DND-41 (cell line): ENCODE measurements around the gene PTGR2.

Experiments
- ATAC-seq: fragments of 200-7000 bp; cut with Tn5 transposase; 3 replicates; pipeline ENCODE4 v1.9.1; 2021; ENCODE audit warnings: low read depth; ENCODE audit not compliant: insufficient read depth
- DNase-seq: peaks from one replicate; pipeline ENCODE4 v3.0.0-alpha.2; 2020
- H2AFZ ChIP-seq: 2 replicates; pipeline ENCODE4 v1.6.0; 2012; ENCODE audit warnings: low read depth, low read length
- H3K27ac ChIP-seq: 2 replicates; pipeline ENCODE4 v1.5.1; 2012; ENCODE audit warnings: low read length, inconsistent platforms
- H3K27me3 ChIP-seq: fragments of 200-600 bp; sonication (generic); 2 replicates; pipeline ENCODE4 v1.6.0; 2012; ENCODE audit warnings: low read length, mild to moderate bottlenecking, inconsistent platforms; ENCODE audit not compliant: insufficient read depth, poor library complexity
- H3K36me3 ChIP-seq: 2 replicates; pipeline ENCODE4 v1.5.1; 2012; ENCODE audit warnings: low read length, inconsistent platforms; ENCODE audit not compliant: insufficient read depth
- H3K4me1 ChIP-seq: 2 replicates; pipeline ENCODE4 v1.5.1; 2012; ENCODE audit warnings: mild to moderate bottlenecking, low read length; ENCODE audit not compliant: insufficient read depth
- H3K4me2 ChIP-seq: 2 replicates; pipeline ENCODE4 v1.6.0; 2012; ENCODE audit warnings: mild to moderate bottlenecking, moderate library complexity, low read length, inconsistent platforms; ENCODE audit not compliant: insufficient read depth
- H3K4me3 ChIP-seq, 2 experiments: fragments of 200-600 bp in 1 of 2; shearing (Covaris generic) in 1 of 2; 2 replicates each; pipeline ENCODE4 v1.5.1; 2012 to 2016; ENCODE audit warnings: inconsistent platforms in 2 of 2, low read length in 2 of 2, mild to moderate bottlenecking in 2 of 2, low read depth in 1 of 2, moderate library complexity in 1 of 2
- H3K79me2 ChIP-seq: 2 replicates; pipeline ENCODE4 v1.6.0; 2012; ENCODE audit warnings: low read length, inconsistent platforms; ENCODE audit not compliant: insufficient read depth
- H3K9ac ChIP-seq: 2 replicates; pipeline ENCODE4 v1.6.0; 2012; ENCODE audit warnings: low read depth, mild to moderate bottlenecking, inconsistent platforms, low read length, moderate library complexity
- H3K9me3 ChIP-seq: 2 replicates; pipeline ENCODE4 v1.5.1; 2012; ENCODE audit warnings: low read length, moderate library complexity, mild to moderate bottlenecking, inconsistent platforms; ENCODE audit not compliant: insufficient read depth, severe bottlenecking
- H4K20me1 ChIP-seq: 2 replicates; pipeline ENCODE4 v1.6.0; 2012; ENCODE audit warnings: low read length; ENCODE audit not compliant: insufficient read depth
- CTCF ChIP-seq: IDR thresholded peaks from 2 replicates; pipeline ENCODE4 v1.5.1; 2012; ENCODE audit warnings: borderline replicate concordance, low read length, moderate library complexity, mild to moderate bottlenecking; ENCODE audit not compliant: poor library complexity, severe bottlenecking; ENCODE audit errors: extremely low read depth
- EZH2 ChIP-seq: IDR thresholded peaks from 3 replicates; pipeline ENCODE4 v1.6.1; 2012; ENCODE audit warnings: borderline replicate concordance, low read depth, mild to moderate bottlenecking, moderate library complexity, low read length, inconsistent platforms; ENCODE audit not compliant: severe bottlenecking

Gene PTGR2

GRCh38 chr14:73829526-73830431 is 21.9 kb upstream of the PTGR2 start:
- Histone ChIP-seq H4K20me1 (no peaks in the 10 kb centered on the region), H2AFZ (no peak overlapping the region), H3K9ac (no peak overlapping the region), H3K4me2 (no peak overlapping the region), H3K27ac (no peak overlapping the region), H3K4me3 (no peak overlapping the region), H3K36me3 (no peaks in the 10 kb centered on the region), H3K4me1 (no peaks in the 10 kb centered on the region), H3K9me3 (no peaks in the 10 kb centered on the region), H3K79me2 (no peaks in the 10 kb centered on the region), H3K27me3 (no peaks in the 10 kb centered on the region)
- no peak for ATAC-seq
- no peak for DNase-seq
- TF ChIP-seq EZH2 (no peak), CTCF (no peak)

GRCh38 chr14:73833034-73833433 is 18.6 kb upstream of the PTGR2 start:
- H3K4me2 ChIP-seq, result no peak overlapping the region

GRCh38 chr14:73833530-73834260 is 17.9 kb upstream of the PTGR2 start:
- no peak for TF ChIP-seq EZH2
- no peak for TF ChIP-seq CTCF
- no peak overlapping the region for H3K9ac ChIP-seq
- H3K4me1 ChIP-seq, result no peaks in the 10 kb centered on the region
- no peak overlapping the region for H3K27ac ChIP-seq
- no peak overlapping the region for H2AFZ ChIP-seq
- no peaks in the 10 kb centered on the region for H3K27me3 ChIP-seq
- no peak for DNase-seq
- no peaks in the 10 kb centered on the region for H3K79me2 ChIP-seq
- ATAC-seq, result no peak
- no peaks in the 10 kb centered on the region for H3K9me3 ChIP-seq
- H3K36me3 ChIP-seq, result no peaks in the 10 kb centered on the region
- no peak overlapping the region for H3K4me2 ChIP-seq
- no peak overlapping the region for H3K4me3 ChIP-seq
- no peaks in the 10 kb centered on the region for H4K20me1 ChIP-seq

More at GRCh38 chr14:73833034-73833433, 18.6 kb upstream of the PTGR2 start:
- H3K36me3 ChIP-seq, result no peaks in the 10 kb centered on the region
- H3K9ac ChIP-seq, result no peak overlapping the region
- H3K27ac ChIP-seq, result no peak overlapping the region
- H4K20me1 ChIP-seq, result no peaks in the 10 kb centered on the region
- no peaks in the 10 kb centered on the region for H3K9me3 ChIP-seq
- no peaks in the 10 kb centered on the region for H3K27me3 ChIP-seq
- TF ChIP-seq CTCF, result no peak
- no peak for TF ChIP-seq EZH2
- H3K4me1 ChIP-seq, result no peaks in the 10 kb centered on the region
- H2AFZ ChIP-seq, result no peak overlapping the region
- H3K4me3 ChIP-seq, result no peak overlapping the region
- no peak for ATAC-seq
- H3K79me2 ChIP-seq, result no peaks in the 10 kb centered on the region
- no peak for DNase-seq
